GM10847 (cell line): ENCODE data around the gene SLX4IP.

ENCODE experiments used
- POLR2A ChIP-seq: IDR thresholded peaks from 2 replicates; pipeline ENCODE4 v1.6.1; 2011; ENCODE audit not compliant: insufficient read length; ENCODE audit errors: extremely low read depth

The SLX4IP gene

GRCh38 chr20:10419550-10420133 lies 15.5 kb upstream of the SLX4IP start:
- TF ChIP-seq POLR2A: no peak

- no peak for TF ChIP-seq POLR2A
These were observed 11.4 kb upstream of the SLX4IP start for GRCh38 chr20:10423735-10424134.

- no peak for TF ChIP-seq POLR2A
These were observed 7.9 kb upstream of the SLX4IP start for GRCh38 chr20:10427060-10427692.

GRCh38 chr20:10428008-10428407 lies 7.1 kb upstream of the SLX4IP start:
- TF ChIP-seq POLR2A: no peak

- TF ChIP-seq POLR2A: no peak
These were observed 5.6 kb upstream of the SLX4IP start for GRCh38 chr20:10429443-10429981.

- TF ChIP-seq POLR2A: no peak
These were observed 5.1 kb upstream of the SLX4IP start for GRCh38 chr20:10430000-10430466.

- TF ChIP-seq POLR2A: no peak
These were observed 4.4 kb upstream of the SLX4IP start for GRCh38 chr20:10430704-10431103.

- TF ChIP-seq POLR2A: no peak
These were observed 3.0 kb upstream of the SLX4IP start for GRCh38 chr20:10432079-10432478.

GRCh38 chr20:10433014-10433622 lies 2.0 kb upstream of the SLX4IP start:
- TF ChIP-seq POLR2A: no peak

- peak; percentile 63 for TF ChIP-seq POLR2A
These were observed 1.3 kb upstream of the SLX4IP start, which contains the start of gene MKKS for GRCh38 chr20:10433623-10434466. TSS of gene MKKS (minus strand) at chr20:10434222. CDS start at chr20:10413514, 20,708 bp downstream.

GRCh38 chr20:10434467-10434831 lies 656 bp upstream of the SLX4IP start:
- TF ChIP-seq POLR2A: peak; percentile 39

GRCh38 chr20:10436053-10436699 lies 1.1 kb downstream of the SLX4IP start:
- no peak for TF ChIP-seq POLR2A

- TF ChIP-seq POLR2A: no peak
These were observed 3.1 kb downstream of the SLX4IP start for GRCh38 chr20:10438217-10438616.

- TF ChIP-seq POLR2A: no peak
These were observed 8.8 kb downstream of the SLX4IP start for GRCh38 chr20:10443936-10444335.

- TF ChIP-seq POLR2A: no peak
These were observed 10.7 kb downstream of the SLX4IP start for GRCh38 chr20:10445758-10446157.
